HG03039 (cell line): ENCODE measurements around the gene MTSS2.

Experiments
- ATAC-seq: cut with Tn5 transposase; IDR thresholded peaks from one replicate; pipeline ENCODE4 v1.9.1; 2021; ENCODE audit warnings: mild to moderate bottlenecking, moderate library complexity; ENCODE audit not compliant: unreplicated experiment

MTSS2 gene, protein sequence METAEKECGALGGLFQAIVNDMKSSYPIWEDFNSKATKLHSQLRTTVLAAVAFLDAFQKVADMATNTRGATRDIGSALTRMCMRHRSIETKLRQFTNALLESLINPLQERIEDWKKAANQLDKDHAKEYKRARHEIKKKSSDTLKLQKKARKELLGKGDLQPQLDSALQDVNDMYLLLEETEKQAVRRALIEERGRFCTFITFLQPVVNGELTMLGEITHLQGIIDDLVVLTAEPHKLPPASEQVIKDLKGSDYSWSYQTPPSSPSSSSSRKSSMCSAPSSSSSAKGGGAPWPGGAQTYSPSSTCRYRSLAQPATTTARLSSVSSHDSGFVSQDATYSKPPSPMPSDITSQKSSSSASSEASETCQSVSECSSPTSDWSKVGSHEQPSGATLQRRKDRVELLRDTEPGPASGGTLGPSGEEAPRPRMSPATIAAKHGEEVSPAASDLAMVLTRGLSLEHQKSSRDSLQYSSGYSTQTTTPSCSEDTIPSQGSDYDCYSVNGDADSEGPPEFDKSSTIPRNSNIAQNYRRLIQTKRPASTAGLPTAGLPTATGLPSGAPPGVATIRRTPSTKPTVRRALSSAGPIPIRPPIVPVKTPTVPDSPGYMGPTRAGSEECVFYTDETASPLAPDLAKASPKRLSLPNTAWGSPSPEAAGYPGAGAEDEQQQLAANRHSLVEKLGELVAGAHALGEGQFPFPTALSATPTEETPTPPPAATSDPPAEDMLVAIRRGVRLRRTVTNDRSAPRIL

DNA sequence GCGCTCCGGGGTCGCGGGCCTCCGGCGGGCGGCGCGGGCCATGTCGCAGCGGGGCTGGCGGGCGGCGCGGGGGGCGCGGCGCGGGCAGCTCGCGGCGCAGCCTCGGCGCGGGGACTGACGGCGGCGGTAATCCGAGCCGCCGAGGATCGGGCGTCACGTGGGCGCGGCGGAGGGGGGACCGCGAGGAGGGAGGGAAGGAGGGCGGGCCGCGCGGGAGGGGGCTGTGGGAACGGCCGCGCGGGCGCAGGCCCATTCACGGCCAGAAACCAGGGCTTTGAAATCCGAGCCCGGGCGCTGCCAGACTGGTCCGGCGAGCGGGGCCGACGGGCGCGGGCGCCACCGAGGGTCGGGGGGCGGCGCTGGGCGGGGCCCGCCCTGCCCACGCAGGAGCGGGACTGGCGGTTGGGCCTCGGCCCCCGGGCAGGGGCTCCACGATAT lies at the start of gene MTSS2:
TSS of gene MTSS2 (minus strand) at position 116 of the 438 bp plus-strand sequence. CDS start 262 bp downstream, outside the sequence.
- no peak for ATAC-seq

DNA sequence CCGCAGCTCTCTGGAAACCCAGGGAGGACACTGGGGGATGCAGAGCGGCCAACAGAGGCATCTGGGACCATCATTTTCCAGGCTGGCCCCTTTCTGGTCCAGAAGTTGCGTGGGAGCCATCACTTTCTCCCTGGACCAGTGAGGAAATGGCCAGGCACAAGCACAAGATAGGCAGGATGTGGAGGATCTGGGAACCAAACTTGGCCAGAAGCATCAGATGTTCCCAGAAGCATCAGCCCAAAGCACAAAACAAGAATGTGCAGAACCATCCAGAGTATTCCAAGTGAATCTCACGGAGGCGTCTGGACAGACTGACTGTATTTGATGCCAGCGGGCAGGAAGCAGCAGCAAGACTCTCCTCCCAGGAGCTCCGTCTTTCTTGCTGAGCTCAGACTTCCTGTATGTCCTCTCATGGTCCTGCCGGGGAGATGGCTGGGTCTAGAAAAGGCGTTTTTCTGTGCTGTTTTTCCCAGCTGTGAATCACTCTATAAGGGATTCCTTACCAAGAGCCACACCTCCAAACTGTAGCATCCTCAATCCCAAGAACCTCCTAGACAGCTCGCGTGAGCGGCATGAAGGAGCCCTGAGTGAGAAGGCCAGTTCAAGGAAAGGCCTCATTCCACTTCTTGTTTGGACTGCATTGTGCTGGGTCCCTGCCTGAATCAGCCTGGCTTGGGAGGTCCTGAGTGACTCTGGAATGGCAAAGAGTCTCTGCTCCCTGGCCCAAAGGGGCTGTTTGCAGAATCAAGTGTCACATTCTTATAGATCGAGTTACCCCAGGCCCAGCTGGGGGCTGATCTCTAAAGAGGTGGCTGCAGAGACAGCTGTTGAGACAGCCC lies 49.5 kb upstream of the MTSS2 start:
- no peak for ATAC-seq

DNA sequence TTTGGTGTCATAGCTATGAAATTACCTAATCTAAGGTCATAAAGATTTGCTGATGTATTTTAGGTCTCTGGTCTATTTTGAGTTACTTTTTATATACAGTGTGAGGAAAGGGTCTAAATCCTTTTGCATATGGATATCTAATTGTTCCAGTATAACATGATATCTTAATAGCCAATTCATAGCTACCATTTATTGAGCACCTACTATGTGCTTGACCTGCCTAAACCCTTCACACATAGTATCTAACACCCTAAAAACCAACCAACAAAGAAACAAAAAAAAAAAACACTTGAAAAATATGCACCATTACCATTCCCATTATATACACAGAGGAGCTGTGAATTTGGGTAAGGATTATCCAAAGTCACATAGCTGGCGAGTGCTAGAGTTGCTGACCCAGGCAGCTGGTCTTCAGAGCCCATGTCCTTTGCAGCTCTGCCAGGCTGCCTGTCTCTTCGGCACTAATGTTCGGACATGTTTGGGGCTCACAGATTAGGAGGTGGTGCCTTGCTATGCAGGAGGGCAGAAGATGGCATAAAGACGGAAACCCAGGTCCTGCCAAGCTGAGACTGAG lies 48.8 kb upstream of the MTSS2 start:
- ATAC-seq: no peak

DNA sequence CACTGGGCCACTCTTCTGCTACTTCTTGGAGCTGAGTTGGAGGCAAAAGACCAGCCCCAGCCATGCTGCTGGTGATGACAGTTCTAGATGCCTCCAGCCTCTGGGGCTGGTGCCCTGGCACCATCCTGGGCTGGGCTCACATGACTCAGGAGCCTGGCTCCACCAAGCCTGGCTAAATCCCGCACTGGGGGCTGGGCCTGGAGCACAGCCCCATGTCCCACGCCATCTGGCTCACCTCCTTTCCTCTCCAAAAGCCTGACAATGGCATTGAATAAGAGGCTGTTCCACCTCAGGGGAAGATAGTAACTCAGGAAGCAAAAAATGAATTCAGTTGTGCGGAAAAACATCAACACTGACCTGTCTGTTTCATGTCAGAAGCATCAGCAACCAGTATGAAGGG lies 45.1 kb upstream of the MTSS2 start:
- no peak for ATAC-seq

DNA sequence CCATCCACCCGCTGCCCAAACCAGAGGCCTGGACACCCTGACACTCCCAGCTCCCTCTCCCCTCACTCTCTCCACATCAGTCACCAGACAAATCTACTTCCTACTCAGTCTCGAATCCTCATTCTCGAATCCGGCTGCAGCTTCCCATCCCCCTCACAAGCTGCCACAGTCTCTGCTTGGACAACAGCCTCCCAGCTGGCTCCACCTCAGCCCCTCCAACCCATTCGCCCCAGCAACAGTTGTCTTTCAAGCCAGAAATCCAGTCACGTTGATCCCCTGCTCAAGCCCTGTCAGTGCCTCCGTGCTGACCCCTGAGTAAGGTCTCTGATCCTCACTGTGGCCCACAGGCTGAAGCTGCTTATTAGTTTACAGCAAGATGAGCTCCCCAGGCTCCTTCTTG lies 44.2 kb upstream of the MTSS2 start:
- ATAC-seq: no peak

DNA sequence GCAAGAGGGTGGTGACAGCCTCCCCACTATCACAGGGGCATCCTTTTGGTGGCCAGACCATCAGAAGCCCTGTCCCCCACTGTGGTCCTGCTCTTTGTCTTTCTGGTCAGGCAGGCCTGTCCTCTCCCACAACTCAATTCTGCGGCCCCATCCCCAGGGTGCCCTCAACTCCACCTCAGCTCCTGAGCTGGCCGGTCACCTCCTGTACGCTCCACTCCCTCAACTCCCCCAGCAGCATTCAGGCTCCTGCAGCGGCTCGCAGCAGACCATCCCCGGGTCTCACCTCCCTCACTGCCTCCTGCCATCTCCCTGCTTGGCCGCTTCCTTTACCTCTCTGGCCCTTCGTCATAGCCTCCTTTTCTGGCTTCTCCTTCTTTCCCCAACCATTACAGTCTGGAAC lies 43.4 kb upstream of the MTSS2 start:
- no peak for ATAC-seq

DNA sequence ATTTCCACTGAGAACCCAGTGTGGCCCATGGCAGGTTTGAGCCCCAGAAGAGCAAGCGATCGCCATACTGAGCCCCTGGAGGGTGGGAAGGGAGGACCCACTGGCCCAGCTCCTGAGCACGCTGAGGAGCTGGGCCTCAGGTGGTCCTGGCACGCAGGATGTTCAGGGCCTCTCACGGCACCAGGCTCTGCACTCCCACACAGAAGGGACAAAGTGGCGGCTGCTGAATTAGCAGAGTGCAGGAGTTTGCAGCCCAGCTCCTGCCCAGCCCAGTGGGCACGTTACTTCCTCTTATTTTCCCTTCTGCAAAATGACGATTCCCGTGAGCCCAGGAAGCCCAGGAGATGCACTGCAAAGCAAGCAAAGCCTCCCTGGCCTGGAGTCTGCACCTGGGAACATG lies 42.3 kb upstream of the MTSS2 start:
- no peak for ATAC-seq

DNA sequence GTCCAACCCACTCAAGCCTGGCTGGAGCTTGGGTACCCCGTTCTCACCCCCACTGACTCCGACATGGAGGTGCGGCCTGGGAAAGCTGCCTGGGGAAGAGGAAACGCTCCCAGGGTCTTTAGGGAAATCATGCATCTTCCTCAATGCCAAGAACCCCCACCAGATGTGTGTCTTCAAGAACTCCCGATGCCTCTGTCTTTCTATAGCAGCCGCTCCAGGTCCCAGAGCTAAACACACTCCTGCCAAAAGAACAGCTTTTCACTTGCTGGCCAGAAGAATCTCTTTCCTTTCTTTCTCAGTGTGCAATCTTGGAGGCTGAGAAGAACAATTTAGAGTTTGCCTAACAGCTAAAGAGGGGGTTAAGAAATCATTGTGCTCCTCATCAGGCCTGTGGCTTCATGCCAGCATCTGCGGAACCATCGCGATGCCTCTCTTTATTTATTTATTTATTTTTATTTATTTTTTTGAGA lies 41.1 kb upstream of the MTSS2 start:
- no peak for ATAC-seq

DNA sequence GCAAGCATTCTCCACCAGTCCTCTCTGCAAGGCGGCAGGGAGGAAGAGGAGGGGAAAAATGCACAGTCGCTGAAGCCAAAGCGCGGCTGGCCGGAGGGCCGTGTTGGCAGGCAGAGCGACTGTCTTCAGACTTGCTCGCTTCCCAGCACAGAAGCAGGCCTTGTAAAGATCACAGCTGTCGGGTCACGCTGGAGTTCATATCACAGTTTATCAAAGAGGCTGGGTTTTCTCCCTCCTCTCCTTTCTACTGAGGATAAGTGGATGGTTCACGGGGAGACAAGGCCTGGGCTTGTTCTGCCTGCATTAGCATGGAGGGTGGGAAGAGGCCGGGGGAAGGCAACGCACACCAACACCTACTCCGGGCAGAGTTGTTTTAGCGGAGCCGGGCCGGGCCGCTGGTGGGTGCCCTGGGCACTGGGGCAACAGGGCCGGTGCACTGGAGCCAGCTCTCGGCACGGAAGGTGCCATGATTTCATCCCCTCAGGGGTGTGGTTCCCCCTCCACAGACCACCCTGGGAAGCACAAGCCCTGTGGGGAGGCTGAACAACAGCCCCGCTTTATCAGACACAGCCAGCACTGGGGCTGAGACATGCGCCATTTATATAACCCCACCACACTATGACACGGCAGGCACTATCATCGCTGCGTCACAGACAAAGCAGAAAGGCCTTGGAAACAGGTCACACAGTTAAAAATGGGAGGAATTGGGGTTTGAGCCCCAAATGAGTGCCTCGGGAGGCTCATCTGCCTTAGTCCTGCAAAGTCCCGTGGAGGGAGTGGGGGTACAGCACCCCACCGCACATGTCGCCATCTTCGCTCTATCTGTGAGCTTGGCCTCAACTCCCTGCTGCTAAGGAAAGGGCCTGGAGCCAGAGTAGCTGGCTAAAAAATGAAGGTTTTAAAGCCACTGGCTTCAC lies 40.3 kb upstream of the MTSS2 start:
- ATAC-seq: no peak

DNA sequence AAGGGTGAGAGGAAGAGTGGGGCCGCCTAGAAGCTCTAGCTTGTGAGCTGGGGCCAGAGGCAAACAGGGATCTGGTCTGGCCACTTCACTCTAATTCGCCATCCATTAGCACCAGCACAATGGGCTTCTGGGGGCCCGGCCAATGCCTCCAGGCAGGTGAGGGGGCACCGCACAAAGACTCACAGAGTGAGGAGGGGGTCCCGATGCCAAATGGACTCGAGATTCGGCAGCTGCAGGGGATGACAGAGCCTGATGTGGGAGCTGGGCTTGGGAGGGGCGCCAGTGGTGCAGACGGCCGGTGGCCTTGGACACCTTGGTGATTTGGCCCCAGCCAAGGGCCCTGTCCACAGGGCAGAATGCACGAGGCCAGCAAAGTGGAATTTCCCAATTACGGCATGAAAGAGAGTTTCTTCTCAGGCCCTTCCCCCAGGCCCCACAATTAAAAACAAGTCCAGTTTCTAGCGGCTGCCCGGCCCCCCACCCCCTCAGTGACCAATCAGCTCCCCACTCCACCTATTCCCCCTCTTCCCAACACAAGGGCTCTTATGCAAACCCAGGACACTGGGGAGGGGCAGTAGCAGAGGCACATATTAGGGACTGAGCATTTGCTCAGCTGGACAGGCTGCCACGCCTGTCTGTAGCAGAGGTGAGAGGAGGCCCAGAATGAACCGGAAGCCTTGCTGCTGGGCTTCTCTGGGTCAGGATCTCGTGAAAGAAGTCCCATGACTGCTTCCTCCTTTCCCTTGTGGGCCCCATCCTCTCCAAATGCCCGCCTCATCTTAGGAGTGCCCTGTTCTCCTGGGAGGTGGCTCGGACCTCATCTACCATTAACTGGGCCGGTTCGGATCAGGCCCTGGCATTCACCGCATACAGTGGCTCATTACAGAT lies 39.4 kb upstream of the MTSS2 start:
- ATAC-seq: no peak

DNA sequence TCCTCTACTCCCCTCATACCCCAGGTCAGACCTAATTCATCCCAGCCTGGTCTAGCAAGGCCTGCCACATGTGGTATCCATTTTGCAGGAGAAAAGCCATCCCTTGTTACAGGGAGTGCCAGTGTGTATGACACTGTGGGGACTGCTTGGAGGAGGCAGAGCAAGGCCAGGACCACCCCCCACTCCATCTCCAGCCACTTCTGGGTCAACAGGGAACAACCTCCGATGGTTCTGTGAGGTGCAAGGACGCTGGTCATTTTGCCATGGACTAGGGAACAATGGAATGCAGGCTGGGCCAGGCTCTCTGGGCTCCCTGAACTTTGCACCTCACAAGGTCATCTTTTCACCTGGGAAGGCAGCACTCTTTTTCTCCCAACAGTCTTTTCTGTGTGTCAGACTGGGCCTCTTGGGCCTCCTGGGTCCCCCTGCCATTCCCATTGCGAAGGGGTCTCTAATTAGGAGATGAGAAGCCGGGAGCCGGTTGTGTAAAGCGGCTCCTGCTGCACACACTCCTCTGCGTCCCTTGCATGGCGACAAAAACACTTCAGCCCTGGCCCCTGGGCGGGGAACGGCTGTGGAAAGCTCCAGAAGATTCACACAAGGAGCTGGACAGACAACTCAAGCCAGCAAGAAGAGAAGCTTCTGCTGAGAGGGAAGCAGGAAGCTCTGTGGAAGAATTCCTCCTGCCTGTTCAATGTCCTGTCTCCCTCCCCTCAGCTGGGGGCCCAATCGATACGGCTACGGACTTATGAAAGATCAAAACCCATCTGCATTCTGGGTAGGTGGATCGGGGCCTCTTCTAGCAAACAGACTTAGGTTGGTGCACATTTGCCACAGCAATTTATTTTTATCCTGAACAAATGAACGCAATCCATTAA lies 38.5 kb upstream of the MTSS2 start:
- ATAC-seq: no peak

DNA sequence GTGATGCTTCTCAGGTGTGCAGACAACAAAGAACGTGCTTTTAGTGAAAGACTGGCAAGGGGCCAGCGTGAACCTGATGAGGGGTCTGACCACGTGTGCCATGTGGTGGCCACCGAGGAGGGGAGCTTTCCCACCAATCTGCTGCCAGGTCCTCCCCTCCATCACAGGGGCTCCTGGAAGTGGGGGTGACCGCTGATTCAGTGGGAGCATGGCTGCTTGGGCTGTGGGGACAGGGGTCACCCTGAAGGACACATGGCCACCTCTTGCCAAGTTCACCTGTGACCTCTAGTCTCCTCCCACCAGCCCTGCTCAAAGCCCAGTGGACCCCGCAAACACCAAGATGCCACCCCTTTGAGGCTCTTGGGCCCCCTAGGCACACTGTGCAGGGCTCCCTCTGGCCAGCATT lies 37.9 kb upstream of the MTSS2 start:
- no peak for ATAC-seq

DNA sequence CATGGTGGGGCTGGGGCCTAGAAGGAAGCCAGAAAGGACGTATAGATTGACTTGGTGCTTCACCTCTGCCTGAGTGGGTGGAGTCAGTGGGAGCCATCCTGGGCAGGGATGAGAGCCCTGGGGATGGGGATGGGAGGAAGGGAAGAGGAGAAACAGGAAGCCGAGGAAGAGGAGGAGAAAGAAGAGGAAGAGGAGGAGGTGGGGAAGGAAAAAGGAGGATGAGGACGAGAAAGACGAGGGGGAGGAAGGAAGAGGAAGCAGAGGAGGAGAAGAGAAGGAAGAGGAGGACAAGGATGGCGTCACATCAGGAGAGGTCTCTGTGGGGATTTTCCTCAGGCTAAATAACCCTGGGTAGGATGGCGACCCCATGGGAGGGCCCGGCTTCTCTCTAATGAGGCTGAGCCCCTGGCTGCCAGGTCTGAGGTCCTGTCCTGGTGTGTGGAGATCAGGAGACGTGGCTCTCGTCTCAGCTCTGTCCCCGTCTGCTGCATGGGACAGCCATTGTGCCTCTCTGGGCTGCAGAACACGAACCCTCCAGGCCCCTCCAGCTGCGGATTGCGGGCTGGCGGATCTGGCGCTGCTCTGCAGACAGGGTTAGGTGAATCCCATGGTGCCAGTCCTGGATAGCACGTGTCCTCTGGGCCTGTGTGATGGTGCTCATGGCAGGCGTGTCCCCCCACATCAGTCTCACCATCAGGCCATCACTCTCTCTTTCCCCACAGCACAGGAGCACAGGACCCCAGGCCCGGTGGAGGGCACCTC lies 35.5 kb upstream of the MTSS2 start:
- no peak for ATAC-seq

DNA sequence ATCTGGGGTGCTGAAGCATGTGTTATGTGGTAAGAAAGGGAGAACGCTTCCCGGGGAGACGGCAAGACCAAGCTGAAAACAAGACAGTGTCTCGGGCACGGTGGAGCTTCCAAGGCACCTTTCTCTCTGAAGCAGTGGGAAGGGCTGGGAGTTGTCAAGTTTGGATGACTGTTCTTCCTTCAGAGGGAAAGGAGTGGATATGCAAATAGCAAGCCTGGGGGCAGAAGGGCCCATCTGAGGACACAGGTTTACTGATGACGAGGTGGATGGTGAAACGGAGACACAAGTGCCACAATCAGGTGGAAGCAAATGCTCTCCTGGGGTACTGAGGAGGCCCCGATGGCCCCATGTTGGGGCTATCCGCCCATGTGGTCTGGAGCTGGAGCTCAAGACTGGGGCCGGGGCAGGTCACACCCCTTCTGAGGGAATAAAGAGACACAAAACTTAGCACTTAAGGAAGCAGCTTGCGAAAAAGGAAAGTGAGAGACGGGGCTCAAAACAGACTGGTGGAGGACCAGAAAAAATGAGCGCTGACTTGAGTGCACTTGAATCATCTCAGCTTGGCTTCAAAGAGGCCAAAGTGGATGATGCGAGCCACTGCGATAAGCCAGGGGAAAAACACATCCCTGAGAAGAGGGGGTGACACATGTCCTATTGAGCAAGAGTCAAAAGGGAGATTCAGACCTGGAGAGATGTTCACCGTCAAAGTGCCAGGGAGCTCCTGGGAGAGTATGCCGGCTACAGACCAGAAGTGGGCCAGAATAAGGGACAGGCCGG lies 34.8 kb upstream of the MTSS2 start:
- ATAC-seq: no peak

DNA sequence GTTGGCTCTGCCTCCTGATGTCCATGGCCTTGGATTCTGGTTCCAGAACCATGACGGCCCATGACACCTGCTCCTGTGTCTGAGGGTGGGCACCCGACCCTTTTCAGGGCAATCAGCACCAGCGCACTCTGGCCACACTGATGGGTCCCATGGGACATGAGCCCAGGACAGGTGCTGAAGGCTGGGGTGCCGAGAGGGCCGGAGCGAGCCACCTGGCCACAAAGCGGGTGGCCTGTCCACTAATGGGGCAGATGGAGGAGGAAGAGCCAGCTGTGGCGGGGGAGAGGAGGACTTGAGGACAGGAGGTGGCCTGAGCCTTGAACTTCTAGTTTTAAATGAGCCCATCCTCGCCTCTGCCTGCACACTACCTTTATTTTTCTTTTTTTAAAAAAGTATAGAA lies 31.2 kb upstream of the MTSS2 start:
- no peak for ATAC-seq

DNA sequence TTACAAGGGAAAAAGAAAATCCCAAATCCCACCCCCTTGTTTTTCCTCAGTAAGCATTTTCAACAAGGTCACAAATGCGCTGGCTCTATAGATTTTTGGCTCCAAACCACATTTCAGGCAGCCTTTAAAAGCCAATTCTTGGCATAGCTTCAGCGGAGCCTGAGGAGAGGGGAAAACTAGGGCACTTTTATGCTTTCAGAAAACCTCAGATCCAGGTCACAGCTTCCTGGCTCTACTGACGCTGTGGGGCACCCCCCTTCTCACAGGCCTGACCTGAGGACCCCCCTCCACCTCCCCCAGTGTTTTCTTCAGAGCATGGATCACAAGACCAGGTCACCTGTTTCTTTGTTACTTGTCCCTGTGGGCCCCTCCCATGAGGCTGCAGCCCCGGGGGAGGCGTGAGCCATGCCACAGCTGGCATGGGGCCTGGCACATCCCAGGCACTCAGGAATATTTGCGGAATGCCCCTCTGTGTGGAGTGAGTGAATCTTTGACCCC lies 30.1 kb upstream of the MTSS2 start:
- ATAC-seq: no peak
